ENCODE results near the gene FIGN.

DNA sequence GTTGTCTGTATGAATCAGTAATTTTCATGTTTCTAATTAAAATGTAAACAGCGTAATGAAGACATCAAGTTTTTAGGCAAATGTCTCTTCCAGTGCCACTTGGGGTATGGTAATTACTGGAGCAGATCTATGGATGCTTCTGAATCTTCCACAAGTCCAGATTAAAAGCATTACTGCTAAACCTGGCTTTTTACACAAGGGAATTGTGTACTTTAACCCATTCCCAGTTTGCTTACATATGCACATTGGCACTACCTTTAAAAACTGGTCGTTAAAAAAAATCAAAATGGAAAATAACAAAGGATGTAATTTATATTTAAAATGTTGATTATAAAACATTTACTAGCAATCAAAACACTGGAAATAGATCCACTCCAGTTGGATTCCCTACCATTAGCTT, 19.7 kb downstream of the FIGN start:
- no peak for TF ChIP-seq POLR2AphosphoS5 (IDR thresholded peaks at IDR 0.05; ENCODE audit: low read depth, low read length)
- TF ChIP-seq, protein P1, sequence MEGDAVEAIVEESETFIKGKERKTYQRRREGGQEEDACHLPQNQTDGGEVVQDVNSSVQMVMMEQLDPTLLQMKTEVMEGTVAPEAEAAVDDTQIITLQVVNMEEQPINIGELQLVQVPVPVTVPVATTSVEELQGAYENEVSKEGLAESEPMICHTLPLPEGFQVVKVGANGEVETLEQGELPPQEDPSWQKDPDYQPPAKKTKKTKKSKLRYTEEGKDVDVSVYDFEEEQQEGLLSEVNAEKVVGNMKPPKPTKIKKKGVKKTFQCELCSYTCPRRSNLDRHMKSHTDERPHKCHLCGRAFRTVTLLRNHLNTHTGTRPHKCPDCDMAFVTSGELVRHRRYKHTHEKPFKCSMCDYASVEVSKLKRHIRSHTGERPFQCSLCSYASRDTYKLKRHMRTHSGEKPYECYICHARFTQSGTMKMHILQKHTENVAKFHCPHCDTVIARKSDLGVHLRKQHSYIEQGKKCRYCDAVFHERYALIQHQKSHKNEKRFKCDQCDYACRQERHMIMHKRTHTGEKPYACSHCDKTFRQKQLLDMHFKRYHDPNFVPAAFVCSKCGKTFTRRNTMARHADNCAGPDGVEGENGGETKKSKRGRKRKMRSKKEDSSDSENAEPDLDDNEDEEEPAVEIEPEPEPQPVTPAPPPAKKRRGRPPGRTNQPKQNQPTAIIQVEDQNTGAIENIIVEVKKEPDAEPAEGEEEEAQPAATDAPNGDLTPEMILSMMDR (IDR thresholded peaks at IDR 0.05 in 2 of 3, conservative IDR thresholded peaks at IDR 0.05 in 1 of 3; ENCODE audit: borderline replicate concordance in 1 of 3, insufficient read depth in 1 of 3, low read depth in 2 of 3, low read length in 2 of 3): no peak
- TF ChIP-seq, protein P2, sequence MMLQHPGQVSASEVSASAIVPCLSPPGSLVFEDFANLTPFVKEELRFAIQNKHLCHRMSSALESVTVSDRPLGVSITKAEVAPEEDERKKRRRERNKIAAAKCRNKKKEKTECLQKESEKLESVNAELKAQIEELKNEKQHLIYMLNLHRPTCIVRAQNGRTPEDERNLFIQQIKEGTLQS (IDR thresholded peaks at IDR 0.05): no peak
- TF ChIP-seq ZNF274 (IDR thresholded peaks at IDR 0.05; ENCODE audit: low read depth, low read length): no peak
- TF ChIP-seq POLR2A (IDR thresholded peaks at IDR 0.05; ENCODE audit: borderline replicate concordance, extremely low read depth, insufficient read depth, insufficient read length): no peak
- TF ChIP-seq SRF (IDR thresholded peaks at IDR 0.05; ENCODE audit: low read depth): no peak
- TF ChIP-seq EGR1 (IDR thresholded peaks at IDR 0.05; ENCODE audit: low read depth): no peak
- TF ChIP-seq, protein P3, sequence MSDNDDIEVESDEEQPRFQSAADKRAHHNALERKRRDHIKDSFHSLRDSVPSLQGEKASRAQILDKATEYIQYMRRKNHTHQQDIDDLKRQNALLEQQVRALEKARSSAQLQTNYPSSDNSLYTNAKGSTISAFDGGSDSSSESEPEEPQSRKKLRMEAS (IDR thresholded peaks at IDR 0.05): no peak
- TF ChIP-seq EZH2phosphoT487 (IDR thresholded peaks at IDR 0.05; ENCODE audit: borderline replicate concordance): no peak
- no peak for TF ChIP-seq YY1 (IDR thresholded peaks at IDR 0.05; ENCODE audit: extremely low read depth, insufficient replicate concordance, low read depth, low read length)
- no peak for TF ChIP-seq EZH2 (IDR thresholded peaks at IDR 0.05)
- TF ChIP-seq, protein P4, sequence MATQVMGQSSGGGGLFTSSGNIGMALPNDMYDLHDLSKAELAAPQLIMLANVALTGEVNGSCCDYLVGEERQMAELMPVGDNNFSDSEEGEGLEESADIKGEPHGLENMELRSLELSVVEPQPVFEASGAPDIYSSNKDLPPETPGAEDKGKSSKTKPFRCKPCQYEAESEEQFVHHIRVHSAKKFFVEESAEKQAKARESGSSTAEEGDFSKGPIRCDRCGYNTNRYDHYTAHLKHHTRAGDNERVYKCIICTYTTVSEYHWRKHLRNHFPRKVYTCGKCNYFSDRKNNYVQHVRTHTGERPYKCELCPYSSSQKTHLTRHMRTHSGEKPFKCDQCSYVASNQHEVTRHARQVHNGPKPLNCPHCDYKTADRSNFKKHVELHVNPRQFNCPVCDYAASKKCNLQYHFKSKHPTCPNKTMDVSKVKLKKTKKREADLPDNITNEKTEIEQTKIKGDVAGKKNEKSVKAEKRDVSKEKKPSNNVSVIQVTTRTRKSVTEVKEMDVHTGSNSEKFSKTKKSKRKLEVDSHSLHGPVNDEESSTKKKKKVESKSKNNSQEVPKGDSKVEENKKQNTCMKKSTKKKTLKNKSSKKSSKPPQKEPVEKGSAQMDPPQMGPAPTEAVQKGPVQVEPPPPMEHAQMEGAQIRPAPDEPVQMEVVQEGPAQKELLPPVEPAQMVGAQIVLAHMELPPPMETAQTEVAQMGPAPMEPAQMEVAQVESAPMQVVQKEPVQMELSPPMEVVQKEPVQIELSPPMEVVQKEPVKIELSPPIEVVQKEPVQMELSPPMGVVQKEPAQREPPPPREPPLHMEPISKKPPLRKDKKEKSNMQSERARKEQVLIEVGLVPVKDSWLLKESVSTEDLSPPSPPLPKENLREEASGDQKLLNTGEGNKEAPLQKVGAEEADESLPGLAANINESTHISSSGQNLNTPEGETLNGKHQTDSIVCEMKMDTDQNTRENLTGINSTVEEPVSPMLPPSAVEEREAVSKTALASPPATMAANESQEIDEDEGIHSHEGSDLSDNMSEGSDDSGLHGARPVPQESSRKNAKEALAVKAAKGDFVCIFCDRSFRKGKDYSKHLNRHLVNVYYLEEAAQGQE (IDR thresholded peaks at IDR 0.05; ENCODE audit: low read depth): no peak
- TF ChIP-seq, protein P5, sequence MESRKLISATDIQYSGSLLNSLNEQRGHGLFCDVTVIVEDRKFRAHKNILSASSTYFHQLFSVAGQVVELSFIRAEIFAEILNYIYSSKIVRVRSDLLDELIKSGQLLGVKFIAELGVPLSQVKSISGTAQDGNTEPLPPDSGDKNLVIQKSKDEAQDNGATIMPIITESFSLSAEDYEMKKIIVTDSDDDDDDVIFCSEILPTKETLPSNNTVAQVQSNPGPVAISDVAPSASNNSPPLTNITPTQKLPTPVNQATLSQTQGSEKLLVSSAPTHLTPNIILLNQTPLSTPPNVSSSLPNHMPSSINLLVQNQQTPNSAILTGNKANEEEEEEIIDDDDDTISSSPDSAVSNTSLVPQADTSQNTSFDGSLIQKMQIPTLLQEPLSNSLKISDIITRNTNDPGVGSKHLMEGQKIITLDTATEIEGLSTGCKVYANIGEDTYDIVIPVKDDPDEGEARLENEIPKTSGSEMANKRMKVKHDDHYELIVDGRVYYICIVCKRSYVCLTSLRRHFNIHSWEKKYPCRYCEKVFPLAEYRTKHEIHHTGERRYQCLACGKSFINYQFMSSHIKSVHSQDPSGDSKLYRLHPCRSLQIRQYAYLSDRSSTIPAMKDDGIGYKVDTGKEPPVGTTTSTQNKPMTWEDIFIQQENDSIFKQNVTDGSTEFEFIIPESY (IDR thresholded peaks at IDR 0.05; ENCODE audit: extremely low read depth, insufficient replicate concordance, low read length): no peak

All from HCT116 (cell line).